ENCODE data around the gene NTRK3.

The NTRK3 gene

DNA sequence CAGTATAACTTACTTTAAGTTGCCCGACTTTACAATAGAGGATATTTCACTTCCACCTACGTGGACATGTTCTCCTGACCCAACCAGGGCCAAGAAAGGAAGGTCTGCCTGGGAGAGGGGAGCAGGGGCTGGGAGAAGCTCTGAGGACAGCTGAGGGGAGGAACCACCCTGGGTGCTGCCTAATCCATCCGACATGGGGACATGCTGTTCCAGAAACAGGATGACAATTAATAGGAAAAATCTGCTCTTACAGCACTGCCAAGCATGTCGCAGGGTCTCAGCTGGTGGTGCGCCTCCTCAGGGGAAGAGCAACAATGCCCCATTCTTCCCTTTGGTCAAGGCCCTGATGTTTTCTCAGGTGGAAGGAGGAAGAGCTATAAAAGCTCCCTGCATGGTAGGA, 132.3 kb downstream of the NTRK3 start:
- no peak for DNase-seq (ENCODE audit: low read depth in 3 of 3)

GRCh38 chr15:88121968-88122530, 134.5 kb downstream of the NTRK3 start:
- no peak for DNase-seq (ENCODE audit: low read depth in 3 of 3)

GRCh38 chr15:88120026-88120425, 136.5 kb downstream of the NTRK3 start:
- no peak for DNase-seq (ENCODE audit: low read depth in 3 of 3)

GRCh38 chr15:88118741-88119140, 137.8 kb downstream of the NTRK3 start:
- no peak for DNase-seq (ENCODE audit: low read depth in 3 of 3)

- no peak for DNase-seq (ENCODE audit: low read depth in 3 of 3)
Measured at GRCh38 chr15:88118035-88118434, 138.5 kb downstream of the NTRK3 start.

- DNase-seq (ENCODE audit: low read depth in 3 of 3) = no peak
Measured at GRCh38 chr15:88115486-88116152, 140.9 kb downstream of the NTRK3 start.

GRCh38 chr15:88113613-88114308, 142.8 kb downstream of the NTRK3 start:
- DNase-seq (ENCODE audit: low read depth in 3 of 3) = no peak

GRCh38 chr15:88108991-88109390, 147.5 kb downstream of the NTRK3 start:
- no peak for DNase-seq (ENCODE audit: low read depth in 3 of 3)

GRCh38 chr15:88108477-88108876, 148.1 kb downstream of the NTRK3 start:
- no peak for DNase-seq (ENCODE audit: low read depth in 3 of 3)

DNA sequence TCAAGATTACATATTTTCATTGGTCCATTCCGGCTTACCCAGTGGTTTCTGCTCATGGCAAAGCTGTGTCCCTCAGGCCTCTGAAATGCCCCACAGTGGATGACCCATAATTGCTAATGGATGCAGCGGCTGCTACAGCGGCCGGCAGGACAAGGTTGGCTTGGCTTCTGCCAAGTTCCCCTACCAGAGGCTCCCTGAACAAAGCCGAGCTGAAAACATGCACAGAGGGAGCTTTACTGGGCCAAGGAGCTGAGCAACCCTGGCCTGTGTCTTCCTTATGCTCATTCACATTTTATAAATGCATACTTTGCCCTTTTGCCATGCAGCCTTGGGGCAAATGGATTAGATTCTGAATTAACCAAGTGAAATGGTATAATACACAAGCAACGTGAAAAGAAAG, 150.5 kb downstream of the NTRK3 start:
- DNase-seq (ENCODE audit: low read depth in 3 of 3) = no peak

DNA sequence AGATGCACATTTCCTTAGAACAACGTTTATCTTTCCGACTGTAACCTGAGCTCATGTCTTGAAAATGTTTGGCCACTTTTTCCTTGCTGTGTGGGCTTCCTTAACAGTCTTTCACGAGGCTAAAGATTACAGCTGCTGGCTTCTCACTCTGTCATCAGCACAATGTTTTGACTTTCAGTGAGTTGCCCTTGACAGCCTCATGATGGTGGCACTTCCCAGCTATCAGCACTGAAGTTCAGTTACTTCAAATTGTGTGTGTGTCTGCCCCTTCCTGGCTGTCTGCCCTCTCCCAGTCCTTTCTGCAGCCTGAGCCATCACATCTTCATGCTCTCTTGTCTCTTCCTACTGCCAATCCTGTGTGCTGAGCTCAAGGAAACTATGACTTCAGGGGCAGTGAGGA, 152.2 kb downstream of the NTRK3 start:
- no peak for DNase-seq (ENCODE audit: low read depth in 3 of 3)

DNA sequence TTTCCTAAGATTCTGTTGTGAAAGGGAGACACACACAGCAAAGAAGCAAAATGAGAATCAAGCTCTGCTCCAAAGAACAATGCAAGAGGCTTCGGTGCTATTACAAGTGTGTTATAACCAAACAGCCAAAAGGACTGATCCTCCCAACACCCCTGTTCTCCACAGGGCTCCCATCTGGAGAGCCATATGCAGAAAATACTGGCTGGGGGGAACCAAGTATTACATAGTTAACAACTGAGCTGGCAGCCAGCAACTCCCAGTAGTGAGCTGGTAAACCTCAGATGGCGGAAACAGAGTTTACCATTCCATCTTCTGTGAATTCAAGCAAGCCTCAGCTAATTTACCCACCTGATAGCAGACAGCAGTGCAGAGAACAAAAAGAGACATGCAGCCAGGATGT, 156.4 kb downstream of the NTRK3 start:
- DNase-seq (ENCODE audit: low read depth in 3 of 3) = no peak

DNA sequence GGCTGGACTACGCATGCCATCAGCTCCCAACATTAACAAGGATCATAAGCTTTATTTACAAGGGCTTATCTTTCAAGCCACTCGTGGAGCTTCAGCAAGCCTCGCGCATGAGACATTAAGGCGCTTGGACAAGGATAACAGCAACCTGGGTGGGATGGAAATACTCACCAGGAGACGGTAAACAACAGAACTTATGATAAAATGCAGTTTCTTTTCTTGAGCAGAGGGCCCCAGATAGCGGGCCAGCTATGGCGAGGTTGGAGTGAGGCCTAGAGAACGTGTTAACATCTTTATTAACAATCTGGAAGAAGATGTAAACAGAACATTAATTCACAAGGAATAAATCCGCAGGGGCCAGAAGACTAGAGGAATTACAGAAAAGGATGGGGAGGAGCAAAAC, 158.2 kb downstream of the NTRK3 start:
- no peak for DNase-seq (ENCODE audit: low read depth in 3 of 3)

DNA sequence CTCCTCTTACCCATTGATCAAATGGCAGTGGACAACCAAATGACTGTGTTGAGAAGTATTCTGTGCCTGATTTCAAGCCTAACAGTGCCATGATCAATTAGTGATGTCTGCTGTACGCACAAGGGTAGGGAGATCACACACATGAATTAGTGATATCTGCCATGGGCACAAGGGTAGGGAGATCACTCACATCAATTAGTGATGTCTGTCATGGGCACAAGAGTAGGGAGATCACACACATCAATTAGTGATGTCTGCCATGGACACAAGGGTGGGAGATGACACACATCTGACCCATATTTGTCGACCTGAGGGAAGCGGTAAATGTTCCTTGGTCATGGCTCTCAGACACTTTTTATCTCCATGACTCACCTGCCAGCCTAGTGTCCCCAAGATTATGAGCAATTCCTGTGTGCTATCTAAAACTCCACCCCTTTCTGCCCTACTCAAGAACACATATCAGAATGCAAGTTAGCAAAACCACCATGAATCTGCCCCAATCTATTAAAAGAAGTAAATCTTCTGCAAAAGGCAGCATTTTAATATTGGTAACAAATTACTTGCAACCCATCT, 165.0 kb downstream of the NTRK3 start:
- no peak for DNase-seq (ENCODE audit: low read depth in 3 of 3)

- DNase-seq (ENCODE audit: low read depth in 3 of 3) = no peak
Measured at GRCh38 chr15:88090481-88091011, 166.0 kb downstream of the NTRK3 start.

- DNase-seq (ENCODE audit: low read depth in 3 of 3) = no peak
Measured at GRCh38 chr15:88089731-88090130, 166.8 kb downstream of the NTRK3 start.

DNA sequence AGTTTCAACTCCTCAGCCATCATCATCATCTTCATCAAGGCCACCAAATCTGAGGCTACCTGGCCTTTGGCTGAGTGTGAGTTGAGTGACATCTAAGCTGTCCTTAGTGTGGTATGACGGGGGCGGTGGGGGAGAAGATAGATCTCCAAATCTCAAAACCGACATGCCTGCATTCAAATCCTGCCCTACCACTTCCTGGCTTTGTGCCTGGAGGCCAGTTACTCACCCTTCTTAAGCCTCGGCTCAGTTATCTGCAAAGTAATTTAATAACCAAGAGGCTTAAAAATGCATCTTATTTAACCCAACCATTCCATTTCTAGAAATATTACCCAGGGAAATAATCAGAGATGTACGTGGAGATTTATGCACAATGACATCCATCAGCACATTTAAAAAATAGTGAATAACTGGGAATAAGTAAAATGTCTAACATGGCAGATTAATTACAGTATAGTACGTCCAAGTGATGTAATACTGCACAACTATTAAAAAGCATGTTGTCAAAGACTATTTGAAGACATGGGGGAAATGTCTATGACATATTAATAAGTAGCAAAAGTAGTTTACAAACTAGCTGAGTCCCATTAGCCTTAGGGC, 167.4 kb downstream of the NTRK3 start:
- no peak for DNase-seq (ENCODE audit: low read depth in 3 of 3)

DNA sequence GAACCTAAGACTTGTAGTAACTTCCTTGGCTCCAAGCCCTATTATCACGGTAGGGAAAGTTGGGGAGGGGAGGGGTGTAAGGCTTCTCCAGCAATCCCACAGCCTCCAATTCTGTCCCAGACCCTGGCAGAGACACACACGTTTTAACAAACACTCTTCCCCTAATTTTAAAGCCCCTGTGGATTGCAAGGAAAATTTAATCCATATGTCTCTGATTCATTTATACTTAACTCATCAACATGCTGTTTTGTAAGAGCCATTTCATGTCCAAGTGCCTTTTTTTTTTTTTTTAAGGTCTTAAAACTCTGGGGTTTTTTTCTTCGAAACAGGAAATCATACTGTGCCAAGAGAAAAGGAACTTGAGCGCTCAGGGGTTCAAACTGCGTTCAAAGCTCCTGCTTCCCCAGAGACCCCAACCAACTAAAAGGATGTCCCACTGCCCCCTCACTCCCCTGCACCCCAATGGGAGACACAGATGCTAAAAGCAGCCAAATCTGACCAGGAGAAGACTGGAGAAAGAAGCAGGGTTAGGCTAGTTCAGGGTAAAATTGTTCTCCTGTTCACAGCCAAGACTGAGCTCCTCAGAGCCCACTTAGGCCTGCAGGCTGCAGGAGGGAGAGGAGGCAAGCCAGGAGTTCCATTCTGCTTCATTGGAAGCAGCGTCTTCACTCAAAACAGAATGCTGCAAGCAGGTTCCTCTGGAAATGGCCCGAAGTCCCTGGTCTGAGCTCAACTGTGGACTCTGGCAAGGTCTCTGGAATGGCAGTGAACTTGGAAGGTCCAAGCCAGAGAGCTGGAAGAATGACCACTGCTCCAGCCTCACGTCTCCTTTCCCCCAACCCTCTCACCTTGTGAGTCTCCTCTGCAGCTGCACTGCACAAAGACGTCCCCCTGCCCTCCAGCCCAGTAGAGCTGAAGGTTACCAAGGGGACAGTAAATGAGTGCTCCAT, 172.5 kb downstream of the NTRK3 start:
- no peak for DNase-seq (ENCODE audit: low read depth in 3 of 3)

DNA sequence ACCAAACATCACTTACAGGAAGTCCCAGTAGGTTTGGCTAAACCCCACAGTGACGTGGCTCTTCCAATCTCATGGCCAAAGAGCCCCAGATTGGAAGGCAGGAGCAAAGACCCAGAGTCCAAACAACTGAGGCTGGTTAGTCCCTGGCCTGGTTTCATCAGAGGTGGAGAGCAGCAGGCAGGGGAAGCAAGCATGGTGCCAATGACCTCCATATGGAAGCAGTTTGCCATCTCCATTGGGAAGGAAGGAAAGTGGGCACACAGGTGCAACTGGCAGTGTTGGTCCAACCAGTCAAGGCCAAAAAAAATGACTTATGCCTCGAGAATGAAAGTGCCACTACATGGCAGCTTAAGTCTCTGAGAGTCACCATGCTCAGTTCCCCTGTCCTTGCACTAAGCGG, 175.9 kb downstream of the NTRK3 start:
- DNase-seq (ENCODE audit: low read depth in 3 of 3) = no peak

DNA sequence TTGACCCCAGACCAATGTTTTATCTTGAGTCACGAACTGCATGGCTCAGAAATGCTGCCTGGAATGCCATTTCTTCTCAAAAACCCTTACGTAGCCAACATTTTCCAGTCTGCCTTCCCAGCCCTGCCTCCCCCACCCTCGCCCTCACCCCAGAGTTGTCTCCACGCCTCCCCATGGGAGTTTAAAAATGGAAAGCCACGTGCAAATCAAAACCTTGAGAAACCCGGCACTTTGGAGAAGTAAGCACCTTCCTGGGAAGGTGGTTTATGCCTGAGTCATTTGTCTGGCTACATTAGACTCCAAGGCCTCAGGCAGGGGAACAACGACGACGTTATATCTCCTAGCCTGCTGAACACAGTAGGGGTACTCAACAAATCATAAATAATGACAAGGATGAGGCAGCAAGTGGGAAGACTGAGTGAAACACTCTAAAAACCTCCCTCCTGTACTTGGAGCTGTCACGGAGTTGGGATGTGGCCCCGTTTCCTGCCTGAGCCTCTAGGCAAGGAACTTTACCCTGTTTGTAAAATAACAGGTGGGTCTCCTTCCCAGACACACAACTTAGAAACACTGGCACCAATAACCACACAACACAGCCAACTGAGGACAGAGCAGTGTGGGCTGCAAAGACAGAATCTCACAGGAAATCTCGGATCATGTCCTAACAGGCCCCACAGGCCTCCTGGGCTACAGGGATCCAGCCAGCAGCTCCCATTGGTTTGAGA, 179.1 kb downstream of the NTRK3 start:
- no peak for DNase-seq (ENCODE audit: low read depth in 3 of 3)

DNA sequence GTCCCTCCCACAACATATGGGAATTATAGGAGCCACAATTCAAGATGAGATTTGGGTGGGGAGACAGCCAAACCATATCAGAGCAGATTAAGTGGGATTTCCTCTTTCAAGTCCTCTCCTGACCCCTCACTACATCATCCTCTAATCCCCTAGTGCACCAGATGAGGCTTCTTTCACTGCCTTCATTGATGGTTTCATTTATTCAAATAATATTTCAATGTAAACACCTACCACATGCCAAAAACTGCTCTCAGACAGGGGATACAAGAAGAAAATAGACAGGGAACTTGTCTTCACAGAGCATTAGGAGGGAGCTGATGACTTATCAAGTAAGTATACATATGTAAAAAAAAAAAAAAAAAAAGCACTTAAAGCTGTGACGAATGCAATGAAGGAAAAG, 180.2 kb downstream of the NTRK3 start:
- no peak for DNase-seq (ENCODE audit: low read depth in 3 of 3)
